ENCODE results near the gene SRP54.
"Not testable (repeated sequence)": the region's sequence is repeated elsewhere in the genome, so short reads cannot be mapped to it uniquely, and the experiment has no call there.

SRP54 gene

GRCh38 chr14:34983786-34984185, 994 bp downstream of the SRP54 start:
- no peak for DNase-seq
- no peak for ATAC-seq

GRCh38 chr14:34985740-34986139, 2.9 kb downstream of the SRP54 start:
- no peak for ATAC-seq
- no peak for DNase-seq

- DNase-seq, result no peak
- no peak for ATAC-seq
Observed at GRCh38 chr14:34987180-34987579, 4.4 kb downstream of the SRP54 start.

GRCh38 chr14:34989762-34990161, 7.0 kb downstream of the SRP54 start:
- no peak for ATAC-seq
- no peak for DNase-seq

GRCh38 chr14:34993426-34993825, 10.6 kb downstream of the SRP54 start:
- DNase-seq, result no peak
- no peak for ATAC-seq

GRCh38 chr14:34994668-34995067, 11.9 kb downstream of the SRP54 start:
- no peak for ATAC-seq
- no peak for DNase-seq

GRCh38 chr14:34997762-34998161, 15.0 kb downstream of the SRP54 start:
- ATAC-seq, result no peak
- DNase-seq, result no peak

- ATAC-seq, result no peak
- no peak for DNase-seq
Observed at GRCh38 chr14:34999500-34999899, 16.7 kb downstream of the SRP54 start.

- no peak for DNase-seq
- ATAC-seq, result no peak
Observed at GRCh38 chr14:35001621-35002020, 18.8 kb downstream of the SRP54 start.

- DNase-seq (no peak), ATAC-seq (no peak)
Observed at GRCh38 chr14:35004839-35005238, 22.0 kb downstream of the SRP54 start.

GRCh38 chr14:35016568-35016967, 33.8 kb downstream of the SRP54 start:
- no peak for ATAC-seq

GRCh38 chr14:35020713-35021112, 37.9 kb downstream of the SRP54 start:
- no peak for ATAC-seq
- DNase-seq, result no peak

More at GRCh38 chr14:35016568-35016967, 33.8 kb downstream of the SRP54 start:
- no peak for DNase-seq

GRCh38 chr14:35028435-35028834, 45.6 kb downstream of the SRP54 start:
- no peak for ATAC-seq
- DNase-seq, result no peak

GRCh38 chr14:35032562-35032961, 49.8 kb downstream of the SRP54 start:
- DNase-seq, result no peak

GRCh38 chr14:35034440-35034833, 51.6 kb downstream of the SRP54 start:
- ATAC-seq, result no peak
- peak; percentile 15 for DNase-seq

More at GRCh38 chr14:35032562-35032961, 49.8 kb downstream of the SRP54 start:
- no peak for ATAC-seq

- DNase-seq, ATAC-seq: not testable (repeated sequence)
Observed at GRCh38 chr14:35034944-35035554, 52.3 kb downstream of the SRP54 start.

- not testable (repeated sequence) for ATAC-seq
Observed at GRCh38 chr14:35038312-35038711, 55.5 kb downstream of the SRP54 start.

GRCh38 chr14:35042632-35043031, 59.8 kb downstream of the SRP54 start:
- ATAC-seq (no peak), DNase-seq (no peak)

More at GRCh38 chr14:35038312-35038711, 55.5 kb downstream of the SRP54 start:
- DNase-seq, result not testable (repeated sequence)

- no peak for ATAC-seq
- DNase-seq, result no peak
Observed at GRCh38 chr14:35043046-35043445, 60.3 kb downstream of the SRP54 start.

- DNase-seq, result peak; percentile 16
- ATAC-seq, result no peak
Observed at GRCh38 chr14:35044939-35045797, 62.4 kb downstream of the SRP54 start.

- ATAC-seq (no peak), DNase-seq (no peak)
Observed at GRCh38 chr14:35045798-35046047, 62.9 kb downstream of the SRP54 start.

- ATAC-seq (peak; percentile 97), DNase-seq (peak; percentile 98)
Observed at GRCh38 chr14:35046048-35046750, 63.4 kb downstream of the SRP54 start, which contains the start of gene FAM177A1. Gene FAM177A1, plus strand, starts transcription at chr14:35046272. Its CDS starts 192 bp downstream, at chr14:35046464.

All from stimulated activated naive CD8-positive, alpha-beta T cell treated with anti-CD3 and anti-CD28 coated beads, Interleukin-15, Interleukin-2, amounts not matched to agents 100 U/mL and 50 U/mL, for 24 hours (primary cell).